ENCODE data around the gene OR5A1.
"Not testable (repeated sequence)": the region's sequence is repeated elsewhere in the genome, so short reads cannot be mapped to it uniquely, and the experiment has no call there.

OR5A1 gene

GRCh38 chr11:59426361-59427067 lies 9.8 kb upstream of the OR5A1 start, which contains the start of gene OR5A2:
Gene OR5A2 (minus strand): TSS chr11:59426413. CDS start chr11:59422953, 3,460 bp downstream.
- H3K9me3 ChIP-seq (ENCODE audit: insufficient read depth, low read depth, low read length), result no peaks in the 10 kb centered on the region
- H3K36me3 ChIP-seq (ENCODE audit: insufficient read depth, low read length), result no peaks in the 10 kb centered on the region
- WGBS, result 34% methylated on average over 4 of the region's 5 CpGs
- peak within 1 kb of the TSS; percentile 40 for H3K9ac ChIP-seq (ENCODE audit: low read depth, low read length)
- H3K4me1 ChIP-seq (ENCODE audit: insufficient read depth, low read length), result peaks cover 30% of the 10 kb centered on the region
- peak within 1 kb of the TSS; percentile 72 for H3K27ac ChIP-seq (ENCODE audit: low read depth, low read length)
- H3K27me3 ChIP-seq (ENCODE audit: insufficient read depth, low read length), result no peaks in the 10 kb centered on the region
- H3K4me3 ChIP-seq (ENCODE audit: low read length), result peak within 1 kb of the TSS; percentile 6

- H3K4me3 ChIP-seq (ENCODE audit: low read length), result no peak overlapping the region
- no peaks in the 10 kb centered on the region for H3K9me3 ChIP-seq (ENCODE audit: insufficient read depth, low read depth, low read length)
- H3K9ac ChIP-seq (ENCODE audit: low read depth, low read length), result no peak overlapping the region
- H3K36me3 ChIP-seq (ENCODE audit: insufficient read depth, low read length), result no peaks in the 10 kb centered on the region
- peaks cover 30% of the 10 kb centered on the region for H3K4me1 ChIP-seq (ENCODE audit: insufficient read depth, low read length)
- no peaks in the 10 kb centered on the region for H3K27me3 ChIP-seq (ENCODE audit: insufficient read depth, low read length)
- H3K27ac ChIP-seq (ENCODE audit: low read depth, low read length), result peak overlapping the region; percentile 72
Observed at GRCh38 chr11:59427068-59427382, 9.2 kb upstream of the OR5A1 start.

- peaks cover 26% of the 10 kb centered on the region for H3K4me1 ChIP-seq (ENCODE audit: insufficient read depth, low read length)
- no peak overlapping the region for H3K9ac ChIP-seq (ENCODE audit: low read depth, low read length)
- no peaks in the 10 kb centered on the region for H3K27me3 ChIP-seq (ENCODE audit: insufficient read depth, low read length)
- H3K27ac ChIP-seq (ENCODE audit: low read depth, low read length), result no peak overlapping the region
- no peaks in the 10 kb centered on the region for H3K9me3 ChIP-seq (ENCODE audit: insufficient read depth, low read depth, low read length)
- no peak overlapping the region for H3K4me3 ChIP-seq (ENCODE audit: low read length)
- no peaks in the 10 kb centered on the region for H3K36me3 ChIP-seq (ENCODE audit: insufficient read depth, low read length)
- 65% methylated on average over 3 of the region's 4 CpGs for WGBS
Observed at GRCh38 chr11:59429924-59430516, 6.2 kb upstream of the OR5A1 start.

- Histone ChIP-seq H3K27me3 (ENCODE audit: insufficient read depth, low read length) (no peaks in the 10 kb centered on the region), H3K4me1 (ENCODE audit: insufficient read depth, low read length) (peaks cover 3% of the 10 kb centered on the region; the same call in 1 of the 2 replicates), H3K9ac (ENCODE audit: low read depth, low read length) (no peak overlapping the region), H3K9me3 (ENCODE audit: insufficient read depth, low read depth, low read length) (no peaks in the 10 kb centered on the region), H3K4me3 (ENCODE audit: low read length) (no peak overlapping the region), H3K36me3 (ENCODE audit: insufficient read depth, low read length) (no peaks in the 10 kb centered on the region), H3K27ac (ENCODE audit: low read depth, low read length) (no peak overlapping the region)
- WGBS, result 91% methylated on average over 7 of the region's 7 CpGs
Observed at GRCh38 chr11:59437770-59438169, 1.5 kb downstream of the OR5A1 start.

GRCh38 chr11:59445624-59446023 lies 9.4 kb downstream of the OR5A1 start:
- H3K9ac ChIP-seq (ENCODE audit: low read depth, low read length); H3K4me3 ChIP-seq (ENCODE audit: low read length); H3K36me3 ChIP-seq (ENCODE audit: insufficient read depth, low read length); H3K27me3 ChIP-seq (ENCODE audit: insufficient read depth, low read length); H3K4me1 ChIP-seq (ENCODE audit: insufficient read depth, low read length); H3K27ac ChIP-seq (ENCODE audit: low read depth, low read length); H3K9me3 ChIP-seq (ENCODE audit: insufficient read depth, low read depth, low read length): not testable (repeated sequence)
- 83% methylated on average over 1 of the region's 1 CpG for WGBS

- no peak overlapping the region for H3K9ac ChIP-seq (ENCODE audit: low read depth, low read length)
- H3K9me3 ChIP-seq (ENCODE audit: insufficient read depth, low read depth, low read length), result no peaks in the 10 kb centered on the region
- 90% methylated on average over 1 of the region's 2 CpGs for WGBS
- H3K4me3 ChIP-seq (ENCODE audit: low read length), result no peak overlapping the region
- no peaks in the 10 kb centered on the region for H3K36me3 ChIP-seq (ENCODE audit: insufficient read depth, low read length)
- H3K27ac ChIP-seq (ENCODE audit: low read depth, low read length), result no peak overlapping the region
- H3K27me3 ChIP-seq (ENCODE audit: insufficient read depth, low read length), result no peaks in the 10 kb centered on the region
- no peaks in the 10 kb centered on the region for H3K4me1 ChIP-seq (ENCODE audit: insufficient read depth, low read length)
Observed at GRCh38 chr11:59448484-59448883, 12.2 kb downstream of the OR5A1 start.

- Histone ChIP-seq H3K27me3 (ENCODE audit: insufficient read depth, low read length) (no peaks in the 10 kb centered on the region), H3K9me3 (ENCODE audit: insufficient read depth, low read depth, low read length) (no peaks in the 10 kb centered on the region), H3K9ac (ENCODE audit: low read depth, low read length) (no peak within 1 kb of the TSS), H3K36me3 (ENCODE audit: insufficient read depth, low read length) (no peaks in the 10 kb centered on the region), H3K4me1 (ENCODE audit: insufficient read depth, low read length) (peaks cover 4% of the 10 kb centered on the region; the same call in 1 of the 2 replicates), H3K4me3 (ENCODE audit: low read length) (no peak within 1 kb of the TSS), H3K27ac (ENCODE audit: low read depth, low read length) (no peak within 1 kb of the TSS)
- WGBS, result 95% methylated on average over 2 of the region's 2 CpGs
Observed at GRCh38 chr11:59456661-59457060, 20.4 kb downstream of the OR5A1 start, which contains the start of gene OR4D6. Gene OR4D6 (plus strand): TSS chr11:59456961. CDS start chr11:59456961, 0 bp downstream.

GRCh38 chr11:59459916-59460315 lies 23.6 kb downstream of the OR5A1 start:
- Histone ChIP-seq H3K27ac (ENCODE audit: low read depth, low read length) (no peak overlapping the region), H3K36me3 (ENCODE audit: insufficient read depth, low read length) (no peaks in the 10 kb centered on the region), H3K27me3 (ENCODE audit: insufficient read depth, low read length) (no peaks in the 10 kb centered on the region), H3K9me3 (ENCODE audit: insufficient read depth, low read depth, low read length) (no peaks in the 10 kb centered on the region), H3K4me1 (ENCODE audit: insufficient read depth, low read length) (peaks cover 4% of the 10 kb centered on the region; the same call in 1 of the 2 replicates), H3K9ac (ENCODE audit: low read depth, low read length) (no peak overlapping the region), H3K4me3 (ENCODE audit: low read length) (no peak overlapping the region)
- 77% methylated on average over 3 of the region's 3 CpGs for WGBS

GRCh38 chr11:59463190-59463641 lies 26.9 kb downstream of the OR5A1 start:
- H3K27me3 ChIP-seq (ENCODE audit: insufficient read depth, low read length), result no peaks in the 10 kb centered on the region
- H3K9ac ChIP-seq (ENCODE audit: low read depth, low read length), result no peak overlapping the region; the same call in 1 of the 2 replicates
- no peaks in the 10 kb centered on the region for H3K9me3 ChIP-seq (ENCODE audit: insufficient read depth, low read depth, low read length)
- H3K36me3 ChIP-seq (ENCODE audit: insufficient read depth, low read length), result no peaks in the 10 kb centered on the region
- H3K4me1 ChIP-seq (ENCODE audit: insufficient read depth, low read length), result no peaks in the 10 kb centered on the region
- no peak overlapping the region for H3K4me3 ChIP-seq (ENCODE audit: low read length)
- 79% methylated on average over 5 of the region's 5 CpGs for WGBS
- no peak overlapping the region for H3K27ac ChIP-seq (ENCODE audit: low read depth, low read length)

- no peak within 1 kb of the TSS for H3K4me3 ChIP-seq (ENCODE audit: low read length)
- H3K9me3 ChIP-seq (ENCODE audit: insufficient read depth, low read depth, low read length), result no peaks in the 10 kb centered on the region
- H3K27ac ChIP-seq (ENCODE audit: low read depth, low read length), result no peak within 1 kb of the TSS
Observed at GRCh38 chr11:59473015-59473414, 36.7 kb downstream of the OR5A1 start, which contains the start of gene OR4D10. Gene OR4D10 (plus strand): TSS chr11:59473315. CDS start chr11:59477430, 4,115 bp downstream.

GRCh38 chr11:59475176-59475575 lies 38.9 kb downstream of the OR5A1 start:
- no peaks in the 10 kb centered on the region for H3K4me1 ChIP-seq (ENCODE audit: insufficient read depth, low read length)
- H3K36me3 ChIP-seq (ENCODE audit: insufficient read depth, low read length), result no peaks in the 10 kb centered on the region
- H3K27me3 ChIP-seq (ENCODE audit: insufficient read depth, low read length), result no peaks in the 10 kb centered on the region
- H3K4me3 ChIP-seq (ENCODE audit: low read length), result no peak overlapping the region
- WGBS, result 84% methylated on average over 8 of the region's 9 CpGs
- no peak overlapping the region for H3K27ac ChIP-seq (ENCODE audit: low read depth, low read length)
- H3K9me3 ChIP-seq (ENCODE audit: insufficient read depth, low read depth, low read length), result no peaks in the 10 kb centered on the region
- H3K9ac ChIP-seq (ENCODE audit: low read depth, low read length), result no peak overlapping the region

More at GRCh38 chr11:59473015-59473414, 36.7 kb downstream of the OR5A1 start, which contains the start of gene OR4D10:
- Histone ChIP-seq H3K9ac (ENCODE audit: low read depth, low read length) (no peak within 1 kb of the TSS), H3K36me3 (ENCODE audit: insufficient read depth, low read length) (no peaks in the 10 kb centered on the region), H3K4me1 (ENCODE audit: insufficient read depth, low read length) (no peaks in the 10 kb centered on the region), H3K27me3 (ENCODE audit: insufficient read depth, low read length) (no peaks in the 10 kb centered on the region)

Measured in HUES64 (cell line).